Measurements from ENCODE around the gene GLT6D1. TPM values are rescaled to one million over a fixed set of nuclear protein-coding genes. Genes with fewer than 3 reads are reported as not detected.

GLT6D1 gene
- total RNA-seq, 1 donor from 2014 or later: not detected

DNA sequence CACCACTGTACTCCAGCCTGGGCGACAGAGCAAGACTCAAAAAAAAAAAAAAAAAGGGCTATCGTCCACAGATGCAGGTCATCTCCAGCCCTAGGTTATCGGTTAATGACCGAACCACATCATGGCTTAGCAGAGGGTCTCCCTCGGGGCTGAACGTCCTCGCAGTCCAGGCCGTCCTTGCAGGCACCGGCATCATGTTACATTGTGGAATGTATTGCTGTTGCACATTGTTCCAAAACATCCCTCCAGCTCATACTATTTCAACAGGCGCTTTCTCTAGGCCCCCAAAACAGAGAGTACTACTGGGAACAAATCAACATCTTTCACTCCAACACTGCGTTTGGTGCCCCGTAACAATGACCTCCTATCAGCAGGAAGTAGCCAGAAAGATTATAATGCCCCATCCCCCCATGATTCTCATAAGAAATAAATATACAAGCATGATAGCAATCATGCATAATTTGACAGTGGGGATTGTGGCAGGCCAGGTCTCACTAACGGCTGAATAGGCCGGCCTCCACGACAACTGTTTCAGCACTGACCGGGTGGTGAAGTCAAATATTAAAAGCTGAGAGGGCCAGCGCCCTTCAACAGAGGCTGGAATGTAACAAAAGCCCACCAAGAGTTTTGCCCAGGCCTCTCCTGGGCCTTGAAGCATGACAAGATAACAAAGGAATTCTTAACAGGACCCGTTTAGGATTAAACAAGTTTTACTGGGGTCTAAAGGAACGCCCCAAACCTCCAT lies 22.6 kb upstream of the GLT6D1 start:
- Mint-ChIP-seq H3K9me3 (ENCODE audit: low read depth) (no peaks in the 10 kb centered on the region), H3K4me1 (ENCODE audit: low read depth) (peaks cover 6% of the 10 kb centered on the region), H3K36me3 (ENCODE audit: low read depth) (no peaks in the 10 kb centered on the region), H3K27me3 (ENCODE audit: low read depth) (peaks cover 7% of the 10 kb centered on the region), H3K27ac (ENCODE audit: unreplicated experiment) (no peak overlapping the region), H3K4me3 (ENCODE audit: unreplicated experiment) (no peak overlapping the region)
- no peak for TF ChIP-seq CTCF (IDR thresholded peaks at IDR 0.05)
- no peak for DNase-seq (ENCODE audit: low spot score)

DNA sequence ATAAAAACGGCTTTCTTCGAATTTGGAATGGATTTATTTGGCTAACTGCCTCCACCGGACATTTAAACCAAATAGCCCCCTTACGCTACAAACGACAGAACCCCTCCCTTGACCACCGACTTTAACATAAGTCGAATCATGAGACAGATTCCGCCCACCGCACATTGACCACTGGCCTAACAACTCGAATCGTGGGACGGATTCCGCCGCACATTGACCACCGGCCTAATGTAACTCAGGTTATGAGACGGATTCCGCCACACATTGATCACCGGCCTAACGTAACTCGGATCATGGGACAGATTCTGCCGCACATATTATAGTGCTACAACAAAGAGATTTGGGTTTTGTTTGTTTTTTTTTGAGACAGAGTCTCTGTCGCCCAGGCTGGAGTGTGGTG lies 21.1 kb upstream of the GLT6D1 start:
- no peak overlapping the region for H3K4me3 Mint-ChIP-seq (ENCODE audit: unreplicated experiment)
- no peaks in the 10 kb centered on the region for H3K36me3 Mint-ChIP-seq (ENCODE audit: low read depth)
- no peak for TF ChIP-seq CTCF (IDR thresholded peaks at IDR 0.05)
- no peaks in the 10 kb centered on the region for H3K9me3 Mint-ChIP-seq (ENCODE audit: low read depth)
- peaks cover 2% of the 10 kb centered on the region for H3K27me3 Mint-ChIP-seq (ENCODE audit: low read depth)
- H3K4me1 Mint-ChIP-seq (ENCODE audit: low read depth): peaks cover 6% of the 10 kb centered on the region
- no peak for DNase-seq (ENCODE audit: low spot score)
- no peak overlapping the region for H3K27ac Mint-ChIP-seq (ENCODE audit: unreplicated experiment)

DNA sequence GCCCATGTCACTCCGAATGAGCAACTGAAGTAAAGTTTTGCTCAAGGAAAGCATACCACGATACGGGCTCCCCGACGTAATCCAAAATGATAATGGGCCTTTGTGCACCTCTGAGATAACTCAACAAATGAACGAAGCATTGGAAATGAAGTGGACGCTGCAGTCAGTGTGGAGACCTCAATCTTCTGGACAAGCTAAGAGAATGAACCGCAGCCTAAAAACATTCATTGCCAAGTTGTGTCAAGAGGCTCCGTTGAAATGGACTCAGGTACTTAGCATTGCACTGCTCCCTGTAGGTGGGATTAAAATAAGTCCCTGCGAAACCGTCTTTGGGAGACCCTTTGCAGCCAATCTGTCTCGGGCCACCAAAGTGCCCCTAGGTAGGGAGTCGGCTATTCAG lies 19.9 kb upstream of the GLT6D1 start:
- H3K9me3 Mint-ChIP-seq (ENCODE audit: low read depth): no peaks in the 10 kb centered on the region
- H3K36me3 Mint-ChIP-seq (ENCODE audit: low read depth): no peaks in the 10 kb centered on the region
- H3K4me3 Mint-ChIP-seq (ENCODE audit: unreplicated experiment): no peak overlapping the region
- no peak for TF ChIP-seq CTCF (IDR thresholded peaks at IDR 0.05)
- H3K27me3 Mint-ChIP-seq (ENCODE audit: low read depth): no peaks in the 10 kb centered on the region
- no peak overlapping the region for H3K27ac Mint-ChIP-seq (ENCODE audit: unreplicated experiment)
- no peak for DNase-seq (ENCODE audit: low spot score)
- H3K4me1 Mint-ChIP-seq (ENCODE audit: low read depth): peaks cover 6% of the 10 kb centered on the region

DNA sequence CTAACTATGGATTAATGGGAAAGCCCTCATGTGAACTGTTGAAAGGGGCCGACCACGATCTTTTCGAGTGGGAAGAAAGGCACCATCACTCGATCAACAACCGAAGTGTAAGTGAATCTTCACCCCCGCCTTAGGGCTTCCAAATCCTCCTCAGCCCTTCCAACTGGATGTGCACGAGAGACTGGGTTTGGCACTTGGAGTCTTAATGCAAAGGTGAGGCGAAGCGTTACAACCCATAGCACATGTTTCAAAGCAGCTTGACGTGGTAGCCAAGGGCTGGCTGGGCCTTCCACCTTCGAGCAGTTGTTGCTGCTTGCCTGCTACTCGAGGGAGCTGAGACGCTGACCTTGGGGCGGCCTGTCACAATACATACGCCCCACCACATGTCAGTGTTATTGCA lies 18.1 kb upstream of the GLT6D1 start:
- no peak overlapping the region for H3K27ac Mint-ChIP-seq (ENCODE audit: unreplicated experiment)
- H3K4me3 Mint-ChIP-seq (ENCODE audit: unreplicated experiment): no peak overlapping the region
- no peak for DNase-seq (ENCODE audit: low spot score)
- peaks cover 2% of the 10 kb centered on the region for H3K36me3 Mint-ChIP-seq (ENCODE audit: low read depth)
- no peaks in the 10 kb centered on the region for H3K27me3 Mint-ChIP-seq (ENCODE audit: low read depth)
- TF ChIP-seq CTCF (IDR thresholded peaks at IDR 0.05): no peak
- peaks cover 9% of the 10 kb centered on the region for H3K9me3 Mint-ChIP-seq (ENCODE audit: low read depth)
- H3K4me1 Mint-ChIP-seq (ENCODE audit: low read depth): peaks cover 6% of the 10 kb centered on the region

- Mint-ChIP-seq H3K4me1 (ENCODE audit: low read depth) (no peaks in the 10 kb centered on the region), H3K4me3 (ENCODE audit: unreplicated experiment) (no peak overlapping the region), H3K27me3 (ENCODE audit: low read depth) (no peaks in the 10 kb centered on the region), H3K36me3 (ENCODE audit: low read depth) (peaks cover 2% of the 10 kb centered on the region), H3K9me3 (ENCODE audit: low read depth) (peaks cover 13% of the 10 kb centered on the region), H3K27ac (ENCODE audit: unreplicated experiment) (no peak overlapping the region)
- TF ChIP-seq CTCF (IDR thresholded peaks at IDR 0.05): no peak
- DNase-seq (ENCODE audit: low spot score): no peak
Observed at GRCh38 chr9:135655317-135655716, 16.0 kb upstream of the GLT6D1 start.

All from chondrocyte (in vitro differentiated cells).